Raji (cell line): ENCODE data around the gene USP22.

ENCODE experiments used
- POLR2A ChIP-seq: IDR thresholded peaks from 2 replicates; pipeline ENCODE4 v1.6.1; 2011; ENCODE audit warnings: low read depth, low read length, control low read depth; ENCODE audit not compliant: insufficient read depth

The USP22 gene

GRCh38 chr17:21002309-21003006 lies 40.4 kb downstream of the USP22 start:
- no peak for TF ChIP-seq POLR2A

DNA sequence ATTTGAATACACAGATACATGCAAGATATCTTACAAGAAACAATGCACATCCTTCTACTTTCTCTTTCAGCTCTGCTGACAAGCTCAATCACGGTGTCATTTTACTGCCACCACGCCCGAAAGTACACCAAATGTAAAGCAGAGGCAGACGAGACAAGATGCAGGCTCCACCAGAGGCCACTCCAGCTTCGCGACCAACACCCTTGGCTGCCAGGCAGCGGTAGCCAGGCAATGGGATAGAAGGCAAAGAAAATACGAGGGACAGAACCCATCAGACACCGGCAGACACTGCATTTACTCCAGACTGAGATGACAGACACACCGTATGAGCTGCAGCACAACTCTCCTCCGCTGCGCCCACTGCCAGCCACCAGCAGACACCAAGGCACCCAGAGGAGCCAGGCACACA lies 41.0 kb downstream of the USP22 start:
- no peak for TF ChIP-seq POLR2A

GRCh38 chr17:21001111-21001812 lies 41.5 kb downstream of the USP22 start:
- no peak for TF ChIP-seq POLR2A

GRCh38 chr17:20999841-21000532 lies 42.8 kb downstream of the USP22 start:
- no peak for TF ChIP-seq POLR2A

- no peak for TF ChIP-seq POLR2A
Measured at GRCh38 chr17:20999044-20999573, 43.7 kb downstream of the USP22 start.

DNA sequence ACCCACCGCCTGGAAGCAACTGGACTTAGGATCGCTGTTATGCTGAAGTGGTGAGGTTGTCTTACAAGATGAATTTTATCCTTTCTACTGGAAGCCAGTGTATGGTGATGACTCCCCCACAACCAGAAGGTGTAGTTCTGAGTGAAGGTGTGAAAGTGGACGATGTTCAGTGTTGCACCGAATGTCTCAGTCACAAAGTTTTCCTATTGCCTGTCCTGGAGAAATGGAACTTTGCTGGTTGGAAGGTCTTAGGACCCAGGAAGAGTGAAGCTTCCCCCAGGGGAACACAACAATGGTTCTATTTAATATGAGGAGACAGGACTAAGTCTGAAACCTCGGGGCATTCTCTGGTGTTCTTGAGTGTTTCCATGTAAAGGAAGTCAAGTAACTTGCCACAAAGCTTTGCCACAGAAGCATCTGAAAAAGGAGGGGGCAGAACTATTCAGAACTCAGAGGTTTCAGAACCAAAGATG lies 44.2 kb downstream of the USP22 start:
- no peak for TF ChIP-seq POLR2A

DNA sequence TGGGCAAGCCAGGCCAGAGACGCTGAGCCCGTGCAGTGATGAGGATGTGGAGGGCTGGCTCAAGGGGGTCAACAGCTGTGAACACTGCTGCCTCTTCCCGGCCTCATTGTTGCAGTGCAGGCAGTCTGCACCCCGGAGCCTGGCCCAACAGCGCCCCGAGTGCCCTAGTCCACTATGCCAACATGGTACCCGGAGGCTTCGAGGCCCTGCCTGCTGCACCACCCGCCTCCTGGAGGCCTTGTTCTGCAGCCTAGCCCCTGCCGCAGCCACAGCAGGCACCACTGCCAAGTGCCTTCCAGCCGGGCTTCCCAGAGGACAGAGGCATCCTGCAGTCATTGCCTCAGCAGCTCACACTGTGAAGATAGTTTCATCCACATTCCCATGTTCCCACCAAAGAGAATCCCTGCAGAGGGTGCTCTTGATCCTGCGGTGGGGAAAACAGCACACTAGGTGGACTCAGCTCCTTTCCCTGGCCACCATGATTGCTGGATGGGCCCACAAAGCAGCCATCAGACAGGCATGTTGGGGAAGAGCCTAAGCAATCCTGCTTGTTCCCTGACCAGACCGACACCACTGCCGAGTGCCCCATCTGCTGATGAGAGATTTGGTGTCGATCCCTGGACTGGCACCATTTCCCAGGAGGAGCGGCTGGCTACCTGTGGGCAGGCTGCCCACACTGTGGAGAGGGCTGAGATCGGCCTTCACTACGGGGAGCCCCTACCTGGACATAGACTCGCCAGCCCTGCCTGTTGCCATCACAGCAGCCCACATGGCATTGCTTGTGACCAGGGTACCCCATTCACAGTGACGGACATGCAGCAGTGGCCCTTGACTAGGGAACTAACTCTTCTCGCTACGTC lies 44.9 kb downstream of the USP22 start:
- TF ChIP-seq POLR2A = no peak

GRCh38 chr17:20996724-20997615 lies 45.8 kb downstream of the USP22 start:
- no peak for TF ChIP-seq POLR2A

- no peak for TF ChIP-seq POLR2A
Measured at GRCh38 chr17:20995873-20996723, 46.7 kb downstream of the USP22 start.

GRCh38 chr17:20995164-20995872 lies 47.5 kb downstream of the USP22 start:
- TF ChIP-seq POLR2A = no peak

GRCh38 chr17:20994779-20995149 lies 48.0 kb downstream of the USP22 start:
- TF ChIP-seq POLR2A = no peak
